Measurements from ENCODE around the gene GNB1.
"Not testable (repeated sequence)": the region's sequence is repeated elsewhere in the genome, so short reads cannot be mapped to it uniquely, and the experiment has no call there.

Gene GNB1

GRCh38 chr1:1760345-1760650, 130.6 kb downstream of the GNB1 start:
- no peak for ATAC-seq
- DNase-seq: no peak

- ATAC-seq: no peak
- DNase-seq: no peak
Measured at GRCh38 chr1:1759456-1760344, 131.2 kb downstream of the GNB1 start.

GRCh38 chr1:1758692-1759455, 132.0 kb downstream of the GNB1 start:
- ATAC-seq: no peak

GRCh38 chr1:1758059-1758621, 132.7 kb downstream of the GNB1 start:
- DNase-seq (no peak), ATAC-seq (no peak)

More at GRCh38 chr1:1758692-1759455, 132.0 kb downstream of the GNB1 start:
- DNase-seq: no peak

GRCh38 chr1:1757422-1758058, 133.3 kb downstream of the GNB1 start:
- ATAC-seq (no peak), DNase-seq (no peak)

- no peak for ATAC-seq
- no peak for DNase-seq
Measured at GRCh38 chr1:1756661-1757421, 134.0 kb downstream of the GNB1 start.

- ATAC-seq (no peak), DNase-seq (no peak)
Measured at GRCh38 chr1:1755852-1756251, 135.0 kb downstream of the GNB1 start.

- ATAC-seq: no peak
- no peak for DNase-seq
Measured at GRCh38 chr1:1755426-1755825, 135.5 kb downstream of the GNB1 start.

- no peak for ATAC-seq
- no peak for DNase-seq
Measured at GRCh38 chr1:1754051-1754815, 136.7 kb downstream of the GNB1 start.

GRCh38 chr1:1753607-1754005, 137.3 kb downstream of the GNB1 start:
- ATAC-seq (no peak), DNase-seq (no peak)

GRCh38 chr1:1752636-1753606, 138.0 kb downstream of the GNB1 start:
- DNase-seq: no peak
- no peak for ATAC-seq

GRCh38 chr1:1752190-1752589, 138.7 kb downstream of the GNB1 start:
- DNase-seq (no peak), ATAC-seq (no peak)

- DNase-seq, ATAC-seq: not testable (repeated sequence)
Measured at GRCh38 chr1:1749941-1750340, 140.9 kb downstream of the GNB1 start.

- DNase-seq (no peak), ATAC-seq (no peak)
Measured at GRCh38 chr1:1748686-1749321, 142.1 kb downstream of the GNB1 start.

GRCh38 chr1:1746566-1746909, 144.3 kb downstream of the GNB1 start:
- not testable (repeated sequence) for DNase-seq
- peak; percentile 87 for ATAC-seq

- ATAC-seq (peak; percentile 83), DNase-seq (peak; percentile 96)
Measured at GRCh38 chr1:1745651-1746565, 145.0 kb downstream of the GNB1 start.

- DNase-seq, ATAC-seq: not testable (repeated sequence)
Measured at GRCh38 chr1:1742529-1742928, 148.4 kb downstream of the GNB1 start.

GRCh38 chr1:1741013-1741412, 149.9 kb downstream of the GNB1 start:
- not testable (repeated sequence) for ATAC-seq, DNase-seq
